RKO (cell line): Measurements from ENCODE around the gene CYP1B1.
"Not testable (repeated sequence)": the region's sequence is repeated elsewhere in the genome, so short reads cannot be mapped to it uniquely, and the experiment has no call there.

Experiments
- DNase-seq: peaks from one replicate; pipeline ENCODE4 v3.0.0-alpha.2; 2016; ENCODE audit warnings: low spot score

Gene CYP1B1

DNA sequence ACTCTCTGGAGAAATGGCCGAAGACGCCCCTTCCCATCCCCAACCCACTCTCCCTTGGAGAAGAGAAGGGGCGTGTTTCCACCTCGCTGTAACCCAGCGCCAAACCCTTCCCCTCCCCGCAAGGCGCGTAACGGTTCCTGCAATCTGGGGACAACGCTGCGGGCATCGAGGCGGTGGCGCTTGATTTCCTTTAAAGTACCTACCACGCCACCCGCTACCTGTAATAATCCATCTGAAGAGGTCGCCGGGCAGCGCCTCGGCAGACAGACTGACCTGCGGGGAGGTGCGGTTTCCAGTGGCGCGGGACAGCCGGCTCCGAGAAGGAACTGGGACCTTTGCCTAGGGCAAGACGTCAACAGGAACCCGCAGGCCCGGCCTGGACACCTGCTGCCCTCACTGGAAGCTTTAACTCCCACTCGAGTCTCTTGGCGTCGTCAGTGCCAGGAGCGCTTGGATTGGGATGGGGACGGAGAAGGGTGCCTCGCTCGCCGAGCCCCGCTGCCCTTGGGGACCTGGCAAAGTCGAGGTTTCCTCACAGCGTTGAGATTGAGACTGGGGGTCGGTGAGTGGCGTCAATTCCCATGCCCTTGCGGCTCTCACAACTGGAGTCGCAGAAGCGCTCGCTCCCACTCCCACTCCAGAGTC, at the start of gene CYP1B1:
CYP1B1 (minus strand) TSS at position 645 of the 645 bp plus-strand sequence. CDS start 763 bp downstream, outside the sequence.
- no peak for DNase-seq

DNA sequence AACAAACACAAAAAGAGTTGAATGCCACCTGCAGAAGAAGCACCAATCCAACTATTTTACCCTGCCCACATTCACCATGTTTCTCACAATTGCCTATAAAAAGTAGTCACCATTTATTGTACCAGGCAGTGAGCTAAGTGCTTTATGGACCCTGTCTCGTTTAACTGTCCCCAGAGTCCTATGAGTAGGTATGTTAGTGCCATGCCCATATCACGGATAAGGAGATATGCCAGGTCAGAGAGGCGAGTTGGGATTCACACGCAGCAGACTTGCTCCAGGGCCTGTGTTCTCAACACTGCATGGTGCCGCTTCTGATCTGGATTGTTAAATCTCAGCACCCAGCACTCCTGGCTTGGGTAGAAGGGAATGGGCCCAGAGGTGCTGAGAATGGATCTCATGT, 49.1 kb upstream of the CYP1B1 start:
- DNase-seq: no peak

DNA sequence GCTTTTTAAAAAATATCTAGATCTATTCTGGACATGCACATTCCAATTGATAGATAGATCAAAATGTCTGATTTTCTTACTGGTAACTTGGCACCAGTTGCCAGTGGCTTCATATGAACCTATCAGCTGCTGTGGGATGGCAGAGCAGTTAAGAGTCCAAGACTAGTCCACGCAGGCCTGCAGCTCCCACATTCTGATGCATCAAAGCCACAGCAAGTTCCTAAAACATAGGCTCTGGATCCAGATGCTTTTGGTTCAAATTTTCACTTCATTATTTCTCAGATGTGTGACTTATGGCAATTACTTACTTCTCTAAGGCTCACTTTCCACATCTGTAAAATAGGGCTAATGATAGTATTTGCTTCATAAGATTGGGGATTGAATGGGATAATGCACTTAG, 48.0 kb upstream of the CYP1B1 start:
- no peak for DNase-seq

DNA sequence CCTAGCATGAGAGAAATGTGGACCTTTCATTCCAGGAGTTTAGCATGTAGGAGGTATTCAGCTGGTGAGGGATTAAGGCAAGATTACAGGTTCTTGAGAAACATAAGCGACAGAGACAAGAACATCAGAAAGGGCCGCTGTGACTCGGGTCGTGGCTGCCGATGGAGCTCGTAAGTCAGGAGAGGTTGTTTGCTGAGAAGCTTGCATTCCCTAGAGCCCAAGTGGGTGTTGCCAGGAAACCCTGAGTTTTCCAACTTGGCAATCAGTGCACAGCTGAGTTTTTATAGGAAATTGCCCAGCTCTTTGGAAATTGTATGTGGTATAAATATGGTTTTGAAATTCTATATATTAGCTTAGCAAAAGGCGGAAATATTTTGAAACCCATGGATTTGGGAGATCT, 46.4 kb upstream of the CYP1B1 start:
- no peak for DNase-seq

DNA sequence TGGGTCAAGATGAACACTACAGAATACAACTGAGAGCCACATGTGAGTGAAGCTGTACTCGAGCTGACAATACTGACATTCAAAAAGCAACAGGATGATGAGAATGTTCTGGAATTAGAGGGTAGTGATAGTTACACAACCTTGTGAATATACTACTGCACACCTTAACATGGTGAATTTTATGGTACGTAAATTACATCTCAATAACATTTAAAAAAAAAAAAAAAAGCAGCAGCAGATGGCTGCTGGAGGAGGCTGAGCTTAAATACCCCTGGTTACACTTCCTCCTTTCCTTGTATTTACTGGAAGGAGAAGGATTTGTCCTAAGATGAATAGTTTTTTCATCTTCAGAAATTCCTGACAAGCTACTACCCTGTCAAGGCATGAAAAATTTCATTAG, 45.5 kb upstream of the CYP1B1 start:
- no peak for DNase-seq

DNA sequence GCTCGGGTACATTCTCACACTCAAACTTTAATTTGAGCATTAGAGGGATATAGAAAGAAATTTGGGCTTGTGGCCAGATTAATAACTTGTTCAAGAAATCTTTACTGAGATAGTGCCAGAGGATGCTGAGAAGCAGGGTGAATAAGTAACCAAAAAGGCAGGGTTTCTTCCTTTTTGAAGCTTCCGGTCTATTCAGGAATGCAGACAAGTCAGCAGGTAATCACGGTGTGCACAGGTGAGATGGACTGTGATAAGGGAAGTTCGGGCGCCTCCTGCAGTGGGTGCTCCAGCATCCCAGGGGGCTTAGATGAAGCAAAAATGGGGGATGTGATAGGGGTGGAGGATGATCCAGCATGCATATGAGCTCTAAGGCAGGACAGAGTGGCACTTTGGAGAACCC, 44.9 kb upstream of the CYP1B1 start:
- no peak for DNase-seq

DNA sequence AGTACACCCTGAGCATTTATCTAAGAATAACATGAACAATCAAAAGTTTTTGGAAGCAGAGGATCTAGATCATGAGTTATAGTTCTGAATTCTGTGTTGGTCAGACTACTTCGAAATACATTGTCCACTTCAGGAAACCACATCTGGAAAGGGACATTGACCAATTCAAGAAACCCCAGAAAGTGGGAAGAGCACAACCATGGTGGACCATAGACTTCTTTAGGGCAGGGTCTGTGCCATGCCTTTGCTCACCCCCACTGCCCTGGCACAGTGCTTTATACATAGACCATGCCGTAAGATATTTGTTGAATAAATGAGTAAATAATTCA, 44.3 kb upstream of the CYP1B1 start:
- no peak for DNase-seq

DNA sequence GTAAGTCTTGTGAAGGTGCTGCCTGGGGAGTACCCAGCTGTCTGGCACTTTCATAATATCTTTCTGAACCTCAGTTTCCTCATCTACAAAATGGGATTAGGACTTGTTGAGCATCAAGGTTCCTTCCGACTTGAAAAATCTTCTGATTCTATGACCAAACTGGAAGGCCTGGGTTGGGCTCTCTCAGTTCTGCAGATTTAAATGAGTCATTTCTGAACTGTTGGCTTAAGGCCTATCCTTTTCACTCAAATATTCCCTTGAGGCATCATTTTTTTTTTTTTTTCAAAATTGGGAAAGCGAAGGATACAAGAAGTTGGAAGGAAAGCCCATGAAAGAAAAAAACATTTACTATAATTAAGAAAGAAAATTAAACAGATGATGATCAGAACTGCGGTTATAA, 40.8 kb upstream of the CYP1B1 start:
- DNase-seq: no peak

DNA sequence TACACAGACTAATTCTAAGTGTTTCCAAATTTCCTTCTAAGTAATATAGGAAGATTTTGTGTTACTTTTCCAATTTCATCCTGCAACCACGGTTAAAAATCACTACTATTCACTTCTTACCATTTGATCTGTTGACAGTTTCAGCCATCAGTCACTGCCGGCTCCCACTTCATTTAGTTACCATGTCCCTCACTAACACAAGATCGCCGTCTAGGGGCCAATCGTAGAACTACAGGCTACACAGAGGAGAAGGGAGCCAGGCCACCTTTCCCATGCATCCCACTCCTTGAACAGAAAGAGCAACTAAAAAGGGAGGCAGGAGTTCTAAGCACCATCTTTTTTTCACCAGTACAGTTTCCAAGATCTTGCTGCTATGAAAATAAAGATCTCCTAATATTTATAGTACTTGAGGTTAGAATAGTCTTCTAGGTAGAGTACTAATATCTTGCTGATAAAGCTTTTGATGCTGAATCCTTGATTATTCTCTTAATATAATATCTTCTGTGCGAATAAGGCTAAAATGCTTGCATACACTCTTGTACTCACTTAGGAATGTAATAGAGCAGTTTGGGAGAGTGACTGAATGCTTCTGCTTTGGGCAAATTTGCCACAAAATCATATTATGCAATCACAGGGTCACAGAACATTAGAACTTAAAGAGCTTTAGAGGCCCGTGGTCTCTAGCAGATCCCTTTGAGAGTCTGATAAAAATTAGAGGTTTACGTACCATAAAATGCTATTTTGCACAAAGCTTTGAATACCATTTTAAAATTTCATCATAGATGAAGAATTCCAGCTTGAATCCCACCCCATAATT, 39.5 kb upstream of the CYP1B1 start:
- peak; percentile 63 for DNase-seq

DNA sequence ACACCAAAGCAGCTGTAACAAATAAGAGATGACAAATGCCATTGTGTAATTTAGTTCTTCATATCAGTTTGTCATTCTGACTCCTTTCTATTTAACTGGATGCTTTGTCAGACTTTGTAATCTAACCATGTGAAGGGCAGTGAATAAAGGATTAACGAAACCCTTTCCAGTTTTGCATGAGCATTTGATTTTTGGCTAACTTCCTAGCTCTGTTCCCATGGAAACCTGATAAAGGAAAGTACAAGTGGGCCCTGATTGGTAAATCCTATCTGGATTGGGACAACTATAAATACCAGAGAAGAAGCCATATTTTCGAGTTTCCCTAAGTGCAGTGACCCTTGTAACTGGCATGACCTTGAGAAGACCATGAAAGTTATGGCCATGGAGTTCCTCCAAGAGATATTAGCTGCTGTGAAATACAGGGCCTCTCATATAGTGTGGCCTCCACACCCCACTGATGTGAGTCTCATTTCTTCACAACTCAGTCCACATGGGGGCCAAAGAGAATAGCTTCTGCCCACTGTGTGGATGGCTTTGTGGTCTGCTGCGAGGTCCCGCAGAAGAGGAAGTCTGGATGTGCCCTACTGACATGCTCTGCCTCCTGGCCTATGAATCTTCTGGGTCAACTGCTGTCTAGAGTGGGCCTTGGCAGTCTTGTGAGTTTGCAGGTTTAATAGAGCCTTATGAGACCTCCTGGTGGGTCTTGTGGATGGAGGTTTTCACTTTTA, 38.2 kb upstream of the CYP1B1 start:
- no peak for DNase-seq

DNA sequence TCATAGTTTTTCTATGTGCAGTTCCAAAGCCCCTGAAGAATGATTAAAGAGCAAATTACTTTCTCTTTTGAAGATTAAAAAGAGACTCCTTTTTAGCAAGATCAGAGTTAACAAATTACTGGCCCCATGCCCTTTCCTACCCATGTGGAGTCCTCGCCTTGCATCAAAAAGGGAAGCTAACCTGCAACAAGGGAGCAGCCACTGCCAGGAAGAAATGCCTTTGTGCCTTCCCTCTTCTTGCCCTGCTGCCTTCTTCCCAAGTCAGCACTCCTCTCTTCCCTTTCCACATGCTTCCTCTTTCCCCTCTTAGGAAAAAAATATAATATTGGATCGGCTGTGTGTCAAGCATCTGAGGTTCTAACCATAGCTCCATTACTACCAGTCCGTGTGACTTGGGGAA, 37.1 kb upstream of the CYP1B1 start:
- DNase-seq: no peak

DNA sequence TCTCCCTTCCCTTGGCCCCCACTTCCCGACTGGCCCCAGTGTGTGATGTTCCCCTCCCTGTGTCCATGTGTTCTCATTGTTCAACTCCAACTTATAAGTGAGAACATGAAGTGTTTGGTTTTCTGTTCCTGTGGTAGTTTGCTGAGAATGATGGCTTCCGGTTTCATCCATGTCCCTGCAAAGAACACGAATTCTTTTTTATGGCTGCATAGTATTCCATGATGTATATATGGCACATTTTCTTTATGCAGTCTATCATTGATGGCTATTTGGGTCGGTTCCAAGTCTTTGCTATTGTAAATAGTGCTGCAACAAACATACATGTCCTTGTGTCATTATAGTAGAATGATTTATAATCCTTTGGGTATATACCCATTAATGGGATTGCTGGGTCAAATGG, 35.4 kb upstream of the CYP1B1 start:
- not testable (repeated sequence) for DNase-seq

DNA sequence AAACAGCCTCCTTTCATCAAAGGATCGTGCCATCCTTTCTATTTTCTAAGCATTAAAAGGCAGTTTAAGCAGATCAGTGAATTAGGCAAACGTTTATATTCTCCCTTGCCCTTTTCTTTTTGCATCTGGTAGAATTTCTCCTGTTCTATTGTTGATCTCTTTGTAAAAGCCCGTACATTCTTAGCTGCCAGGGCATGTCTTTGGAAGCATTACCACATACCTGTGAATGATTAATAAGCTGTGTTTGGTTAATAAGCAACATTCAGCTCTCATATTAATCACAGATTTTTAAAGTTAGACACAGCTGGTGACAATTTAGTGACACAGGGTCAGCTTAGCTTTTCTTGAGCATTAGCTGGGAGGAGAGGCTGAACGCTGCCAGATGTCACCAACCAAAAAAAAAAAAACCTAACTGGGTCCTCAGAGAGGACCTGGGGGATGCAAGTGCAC, 33.8 kb upstream of the CYP1B1 start:
- DNase-seq: no peak

DNA sequence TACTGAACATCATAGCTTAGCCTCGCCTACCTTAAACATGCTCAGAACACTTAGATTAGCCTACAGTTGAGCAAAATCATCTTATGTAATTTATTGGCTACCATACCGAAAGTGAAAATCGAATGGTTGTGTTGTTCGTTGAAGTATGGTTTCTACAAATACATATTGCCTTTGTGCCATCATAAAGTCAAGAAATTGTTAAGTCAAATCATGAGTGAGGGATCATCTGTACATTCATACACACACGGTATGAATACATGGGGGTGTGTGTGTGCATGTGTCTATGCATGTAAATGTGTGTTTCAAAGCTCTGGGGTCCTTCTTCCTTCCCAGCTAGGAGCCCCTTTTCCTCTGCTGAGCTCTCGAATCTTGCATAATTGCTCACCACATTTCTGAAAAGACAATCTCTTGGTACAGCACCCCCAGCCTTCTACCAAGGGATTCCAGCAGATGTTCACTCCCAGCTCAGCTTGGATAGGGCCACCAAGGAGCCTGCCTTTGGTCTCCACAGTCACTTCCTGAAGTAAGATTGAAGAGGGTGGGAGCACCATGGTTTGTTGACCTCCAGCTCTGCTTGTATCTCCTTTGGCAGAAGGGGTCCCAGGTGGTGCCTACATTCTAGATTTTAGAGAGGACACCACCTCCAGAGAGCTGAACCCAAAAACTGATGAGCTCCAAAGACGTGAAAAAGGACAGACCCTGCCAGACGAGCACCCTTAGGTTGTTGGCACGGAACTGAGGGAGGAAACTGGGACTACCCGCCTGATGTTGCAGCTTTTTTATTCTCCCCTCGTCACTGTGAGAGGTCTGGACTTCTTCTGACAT, 33.2 kb upstream of the CYP1B1 start:
- DNase-seq: no peak

DNA sequence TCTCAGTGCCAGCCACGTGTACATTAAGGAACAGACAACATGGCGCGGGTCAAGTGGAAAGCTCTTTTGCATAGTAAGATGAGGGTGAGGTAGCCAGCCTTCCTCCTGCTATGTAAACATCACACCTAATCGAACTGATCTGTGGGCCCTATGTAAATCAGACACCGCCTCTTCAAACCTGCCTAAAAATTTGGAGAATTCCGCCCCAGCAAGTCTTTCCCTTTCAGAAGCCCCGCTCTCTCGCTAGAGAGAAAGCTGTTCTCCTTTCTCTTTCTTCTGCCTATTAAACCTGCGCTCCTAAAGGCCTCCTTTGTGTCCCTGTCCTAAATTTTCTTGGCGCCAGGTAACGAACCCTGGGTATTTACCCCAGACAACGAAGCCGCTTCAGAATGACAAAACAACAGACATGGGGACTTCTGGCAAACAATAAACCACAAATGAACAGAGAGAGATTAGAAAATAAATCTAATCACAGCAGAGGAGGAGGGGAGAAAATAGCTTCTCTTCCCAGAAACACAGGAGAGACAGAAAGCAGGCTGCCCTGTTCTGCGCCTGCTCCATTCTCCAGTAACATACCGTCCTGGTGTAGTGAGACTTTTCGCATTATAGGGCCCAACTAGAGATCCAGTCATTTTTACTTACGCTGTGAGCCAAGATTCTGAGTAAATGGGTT, 31.9 kb upstream of the CYP1B1 start:
- no peak for DNase-seq

DNA sequence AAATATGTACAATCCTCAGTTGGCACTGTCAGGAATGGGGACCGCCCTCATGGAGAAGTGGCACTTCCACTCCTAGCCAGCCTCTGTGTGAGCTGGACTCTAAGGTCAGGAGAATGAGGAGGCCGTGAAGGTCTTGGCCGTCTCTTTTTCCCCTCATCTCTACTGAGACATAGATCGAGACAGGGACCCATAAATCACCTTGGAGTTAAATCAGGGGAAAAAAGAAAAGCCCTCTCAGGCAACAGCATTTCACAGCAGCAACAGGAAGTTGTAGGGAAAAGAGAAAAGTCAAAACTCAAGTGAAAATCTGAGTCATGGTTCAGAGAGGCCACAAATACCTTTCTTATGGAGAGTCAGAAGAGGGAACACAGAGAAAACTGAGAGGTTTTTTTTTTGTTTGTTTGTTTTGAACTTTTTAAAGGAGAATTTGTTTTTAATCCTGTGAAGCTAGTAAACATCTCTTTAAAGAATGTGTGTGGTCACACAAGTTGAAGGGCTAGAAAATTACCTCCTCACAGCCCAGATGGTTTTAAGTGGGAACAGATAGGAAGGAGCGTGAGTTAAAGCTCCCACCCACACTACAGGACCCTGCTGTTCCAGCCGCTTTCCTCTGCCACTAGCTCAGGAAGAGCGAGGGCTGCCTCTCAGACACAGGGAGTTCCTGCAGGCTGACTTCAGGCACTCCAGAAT, 30.6 kb upstream of the CYP1B1 start:
- no peak for DNase-seq

DNA sequence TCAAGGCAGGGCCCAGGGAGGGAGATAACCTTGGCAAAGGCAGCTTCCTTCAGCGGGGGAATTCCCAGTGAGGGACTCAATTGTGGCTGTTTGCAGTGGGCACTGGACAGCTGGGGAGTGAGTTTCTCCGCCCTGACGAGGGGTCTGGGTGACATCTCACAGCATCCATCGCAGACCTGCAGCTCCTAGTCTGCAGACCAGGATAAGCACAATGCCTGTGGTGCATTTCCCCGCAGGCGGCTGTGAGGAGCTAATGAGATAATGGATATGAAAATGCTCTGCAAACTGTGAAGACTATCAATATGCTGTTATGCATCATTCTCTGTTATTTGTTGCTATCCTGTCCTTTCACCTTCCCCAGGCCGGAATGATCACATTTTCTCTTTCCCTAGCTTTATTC, 30.0 kb upstream of the CYP1B1 start:
- DNase-seq: no peak

DNA sequence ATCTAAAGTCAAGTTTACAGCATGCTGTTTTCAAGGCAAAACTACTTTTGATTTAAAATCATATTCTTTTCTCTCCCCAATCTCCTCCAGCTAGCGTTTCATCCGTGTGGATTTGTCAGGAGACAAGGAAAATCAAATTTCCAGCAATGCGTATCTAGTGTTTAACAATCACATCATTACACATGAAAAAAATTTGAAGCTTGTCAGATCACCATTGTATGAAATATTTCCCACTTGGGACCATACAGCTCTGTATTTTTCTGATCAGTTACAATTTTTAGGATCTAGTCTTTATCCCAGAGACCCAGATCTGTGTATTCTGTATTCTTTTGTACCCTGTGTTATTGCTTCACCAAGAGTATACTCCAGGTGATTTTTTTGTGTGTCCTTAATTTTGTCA, 28.6 kb upstream of the CYP1B1 start:
- DNase-seq: no peak

DNA sequence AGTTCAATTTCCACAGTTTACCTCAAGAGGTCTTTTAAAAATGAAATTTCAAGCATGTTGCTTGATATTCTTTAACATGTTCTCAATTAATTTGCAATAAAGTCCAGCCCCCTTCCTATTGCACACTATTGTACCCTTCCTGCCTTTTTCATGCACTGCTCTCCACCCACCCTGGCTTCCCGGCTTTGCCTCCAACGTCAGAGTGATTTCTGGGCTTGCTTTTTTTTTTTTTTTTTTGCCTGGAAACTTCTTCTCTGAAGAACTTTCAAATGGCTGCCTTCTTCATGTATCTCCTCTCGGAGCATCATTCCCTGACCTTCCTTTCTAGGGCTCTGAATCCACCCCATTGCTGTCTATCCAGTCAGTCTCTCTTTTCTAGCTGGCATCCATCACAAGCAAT, 24.4 kb upstream of the CYP1B1 start:
- no peak for DNase-seq

DNA sequence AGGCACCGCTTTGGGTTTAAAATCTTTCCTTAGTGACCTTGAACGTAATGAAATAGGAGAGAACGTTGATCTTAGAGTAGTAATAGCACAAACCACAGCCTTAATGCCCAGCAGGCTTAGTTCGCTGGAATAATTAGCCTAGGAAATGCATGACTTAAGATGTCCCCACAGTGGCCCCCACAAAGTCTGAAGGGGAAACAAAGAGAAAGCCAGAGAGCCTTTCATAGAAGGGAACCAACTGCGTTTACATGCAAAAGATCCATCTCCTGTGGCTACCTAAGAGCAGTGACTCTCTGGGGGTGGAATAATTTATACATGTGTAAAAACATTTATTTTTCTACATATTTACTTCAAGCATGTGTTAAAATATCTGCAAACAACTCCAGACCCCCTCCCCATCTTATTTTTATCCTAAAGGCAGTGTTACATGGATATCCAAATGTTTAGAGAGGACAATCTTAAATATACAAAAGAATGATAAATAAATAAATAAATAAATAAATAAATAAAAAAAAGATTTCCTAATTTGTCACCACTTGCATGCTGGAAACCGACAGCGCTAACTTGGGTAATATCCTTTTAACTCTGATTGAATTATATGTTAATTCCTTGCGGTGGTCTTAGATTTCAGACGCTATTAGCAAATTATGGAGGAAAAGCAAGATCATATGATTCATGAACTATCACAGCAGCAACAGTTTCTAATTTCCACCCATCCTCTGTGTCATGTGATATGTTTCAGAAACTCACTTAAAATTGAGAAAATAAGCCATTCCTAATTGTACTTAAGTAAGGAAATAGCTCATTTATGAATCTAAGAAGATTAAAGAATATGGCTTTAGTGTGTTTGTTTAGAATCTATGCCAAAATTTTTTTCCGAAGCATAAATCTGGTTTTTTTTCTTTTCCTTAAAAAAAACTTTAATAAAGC, 23.4 kb upstream of the CYP1B1 start:
- no peak for DNase-seq
